HG03520 (cell line): Measurements from ENCODE around the gene EXD3.
"Not testable (repeated sequence)": the region's sequence is repeated elsewhere in the genome, so short reads cannot be mapped to it uniquely, and the experiment has no call there.

ENCODE experiments used
- ATAC-seq: cut with Tn5 transposase; IDR thresholded peaks from one replicate; pipeline ENCODE4 v1.9.1; 2021; ENCODE audit warnings: mild to moderate bottlenecking, moderate library complexity; ENCODE audit not compliant: unreplicated experiment

EXD3 gene

GRCh38 chr9:137416006-137416562 lies 6.9 kb downstream of the EXD3 start:
- ATAC-seq, result no peak

- no peak for ATAC-seq
These were observed 7.5 kb downstream of the EXD3 start for GRCh38 chr9:137415451-137415850.

GRCh38 chr9:137412431-137412830 lies 10.5 kb downstream of the EXD3 start:
- ATAC-seq, result no peak

- no peak for ATAC-seq
These were observed 11.1 kb downstream of the EXD3 start for GRCh38 chr9:137411645-137412380.

GRCh38 chr9:137411260-137411644 lies 11.7 kb downstream of the EXD3 start:
- no peak for ATAC-seq

GRCh38 chr9:137410891-137411249 lies 12.1 kb downstream of the EXD3 start:
- ATAC-seq, result no peak

GRCh38 chr9:137410236-137410890 lies 12.6 kb downstream of the EXD3 start:
- not testable (repeated sequence) for ATAC-seq

GRCh38 chr9:137409515-137409914 lies 13.4 kb downstream of the EXD3 start:
- ATAC-seq, result no peak

GRCh38 chr9:137408651-137409405 lies 14.1 kb downstream of the EXD3 start:
- ATAC-seq, result no peak

- ATAC-seq, result no peak
These were observed 15.2 kb downstream of the EXD3 start for GRCh38 chr9:137407590-137408300.

- ATAC-seq, result no peak
These were observed 15.9 kb downstream of the EXD3 start for GRCh38 chr9:137406876-137407589.

GRCh38 chr9:137406085-137406760 lies 16.7 kb downstream of the EXD3 start:
- ATAC-seq, result no peak

- ATAC-seq, result no peak
These were observed 17.3 kb downstream of the EXD3 start for GRCh38 chr9:137405677-137406081.

- ATAC-seq, result no peak
These were observed 17.9 kb downstream of the EXD3 start for GRCh38 chr9:137404961-137405567.

GRCh38 chr9:137403269-137403668 lies 19.7 kb downstream of the EXD3 start:
- ATAC-seq, result no peak

- ATAC-seq, result no peak
These were observed 20.2 kb downstream of the EXD3 start for GRCh38 chr9:137402746-137403145.

- ATAC-seq, result no peak
These were observed 24.1 kb downstream of the EXD3 start for GRCh38 chr9:137398561-137399468.

- no peak for ATAC-seq
These were observed 25.1 kb downstream of the EXD3 start for GRCh38 chr9:137397675-137398423.
